HCT116 (cell line): ENCODE measurements around the gene SRCAP.

Experiments
- EZH2 ChIP-seq: fragments of 200-600 bp; sonication (generic); IDR thresholded peaks from 2 replicates; pipeline ENCODE4 v1.6.1; 2017; ENCODE audit warnings: antibody characterized with exemption, mixed run types
- EZH2phosphoT487 ChIP-seq: fragments of 200-600 bp; IDR thresholded peaks from 2 replicates; pipeline ENCODE4 v1.6.1; 2018; ENCODE audit warnings: antibody characterized with exemption, borderline replicate concordance
- FOSL1 ChIP-seq: IDR thresholded peaks from 2 replicates; pipeline ENCODE4 v1.6.1; 2012; ENCODE audit warnings: low read depth
- JUND ChIP-seq: IDR thresholded peaks from 2 replicates; pipeline ENCODE4 v1.6.1; 2012
- RAD21 ChIP-seq: IDR thresholded peaks from 2 replicates; pipeline ENCODE4 v1.6.1; 2012; ENCODE audit warnings: low read depth, mild to moderate bottlenecking
- SP1 ChIP-seq: IDR thresholded peaks from 2 replicates; pipeline ENCODE4 v1.6.1; 2012; ENCODE audit warnings: low read depth
- TF ChIP-seq, protein P1 (sequence below): IDR thresholded peaks from 2 replicates; pipeline ENCODE4 v1.6.1; 2012
- TF ChIP-seq, protein P2 (sequence below), 3 experiments: fragments of 200-600 bp in 1 of 3; sonication (generic) in 1 of 3; IDR thresholded peaks in 2 of 3; conservative IDR thresholded peaks in 1 of 3; 2 replicates each; pipeline ENCODE4 v1.5.1; 2012 to 2017; ENCODE audit warnings: low read depth in 2 of 3, low read length in 2 of 3, antibody characterized with exemption in 1 of 3, borderline replicate concordance in 1 of 3, control low read depth in 1 of 3, mild to moderate bottlenecking in 1 of 3, mixed read lengths in 1 of 3, mixed run types in 1 of 3, moderate library complexity in 1 of 3; ENCODE audit not compliant: insufficient read depth in 1 of 3

DNA sequence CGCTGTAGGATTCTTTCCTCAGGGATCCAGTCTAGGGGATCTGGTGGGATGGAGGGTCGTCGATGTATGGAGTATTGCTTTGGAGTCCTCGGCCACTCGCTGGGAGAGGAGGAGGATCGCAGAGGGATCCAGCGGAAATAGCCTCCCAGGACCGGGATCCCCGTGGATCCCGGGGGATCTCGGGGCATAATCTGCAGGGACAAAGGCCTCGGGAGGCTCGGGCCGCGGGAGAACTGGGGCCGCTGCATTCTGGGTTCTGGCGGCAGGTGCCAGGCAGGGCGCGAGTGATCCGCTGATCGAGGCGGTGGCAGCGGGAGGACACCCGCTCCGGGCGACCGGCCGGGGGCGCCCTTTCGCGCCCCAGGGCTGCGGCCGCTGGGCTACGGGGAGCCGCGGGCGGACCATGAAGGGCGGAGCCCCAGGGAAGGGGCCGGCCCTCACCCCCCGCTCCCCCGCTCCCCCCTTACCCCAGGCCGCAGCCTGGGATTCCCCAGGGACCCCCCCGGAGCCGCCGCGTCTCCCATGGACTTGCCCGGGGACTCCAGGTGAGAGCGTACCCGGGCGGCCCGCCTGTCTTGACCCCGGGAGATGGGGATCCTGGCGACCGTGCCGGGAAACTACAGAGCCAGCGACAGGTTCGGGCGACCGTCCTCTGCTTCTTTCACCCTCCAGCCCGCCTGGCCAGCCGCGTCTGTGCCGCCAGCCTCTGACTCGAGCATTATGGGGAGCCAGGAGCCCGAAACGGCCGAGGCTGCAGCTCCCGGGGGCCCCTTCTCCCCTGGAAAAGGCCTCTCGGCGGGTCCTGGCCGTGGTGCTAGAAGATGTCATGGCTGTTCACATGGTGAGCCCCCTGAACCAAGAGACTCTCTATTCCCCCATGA is 47.6 kb upstream of the SRCAP start:
- TF ChIP-seq, protein P1, sequence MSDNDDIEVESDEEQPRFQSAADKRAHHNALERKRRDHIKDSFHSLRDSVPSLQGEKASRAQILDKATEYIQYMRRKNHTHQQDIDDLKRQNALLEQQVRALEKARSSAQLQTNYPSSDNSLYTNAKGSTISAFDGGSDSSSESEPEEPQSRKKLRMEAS, result no peak
- TF ChIP-seq EZH2phosphoT487 (no peak), EZH2 (no peak), RAD21 (no peak), FOSL1 (no peak), JUND (no peak), SP1 (no peak)
- TF ChIP-seq, protein P2, sequence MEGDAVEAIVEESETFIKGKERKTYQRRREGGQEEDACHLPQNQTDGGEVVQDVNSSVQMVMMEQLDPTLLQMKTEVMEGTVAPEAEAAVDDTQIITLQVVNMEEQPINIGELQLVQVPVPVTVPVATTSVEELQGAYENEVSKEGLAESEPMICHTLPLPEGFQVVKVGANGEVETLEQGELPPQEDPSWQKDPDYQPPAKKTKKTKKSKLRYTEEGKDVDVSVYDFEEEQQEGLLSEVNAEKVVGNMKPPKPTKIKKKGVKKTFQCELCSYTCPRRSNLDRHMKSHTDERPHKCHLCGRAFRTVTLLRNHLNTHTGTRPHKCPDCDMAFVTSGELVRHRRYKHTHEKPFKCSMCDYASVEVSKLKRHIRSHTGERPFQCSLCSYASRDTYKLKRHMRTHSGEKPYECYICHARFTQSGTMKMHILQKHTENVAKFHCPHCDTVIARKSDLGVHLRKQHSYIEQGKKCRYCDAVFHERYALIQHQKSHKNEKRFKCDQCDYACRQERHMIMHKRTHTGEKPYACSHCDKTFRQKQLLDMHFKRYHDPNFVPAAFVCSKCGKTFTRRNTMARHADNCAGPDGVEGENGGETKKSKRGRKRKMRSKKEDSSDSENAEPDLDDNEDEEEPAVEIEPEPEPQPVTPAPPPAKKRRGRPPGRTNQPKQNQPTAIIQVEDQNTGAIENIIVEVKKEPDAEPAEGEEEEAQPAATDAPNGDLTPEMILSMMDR (IDR thresholded peaks at IDR 0.05 in 2 of 3, conservative IDR thresholded peaks at IDR 0.05 in 1 of 3; ENCODE audit: borderline replicate concordance in 1 of 3, insufficient read depth in 1 of 3, low read depth in 2 of 3, low read length in 2 of 3), result peak in 2 of 3 experiments; percentile 55 to 63; a peak in 4 of 6 replicates
